Upper lobe of right lung (tissue), 1 donor: ENCODE data around the gene GSTM1. TPM values are rescaled to one million over a fixed set of nuclear protein-coding genes. Genes with fewer than 3 reads are reported as not detected.
"Not testable (repeated sequence)": the region's sequence is repeated elsewhere in the genome, so short reads cannot be mapped to it uniquely, and the experiment has no call there.

Experiments used
- ATAC-seq: fragments of 200-7000 bp; cut with Tn5 transposase; one replicate; pipeline ENCODE4 v1.9.1; 2020; ENCODE audit warnings: mild to moderate bottlenecking, moderate library complexity
- DNase-seq: peaks from one replicate; pipeline ENCODE4 v3.0.0-alpha.2; 2020
- H3K27ac ChIP-seq: fragments of 200-600 bp; one replicate; pipeline ENCODE4 v1.8.0; 2022
- H3K27me3 ChIP-seq: fragments of 200-600 bp; one replicate; pipeline ENCODE4 v1.8.0; 2022; ENCODE audit warnings: mild to moderate bottlenecking
- H3K36me3 ChIP-seq: fragments of 200-600 bp; one replicate; pipeline ENCODE4 v1.8.0; 2022
- H3K4me1 ChIP-seq: fragments of 200-600 bp; one replicate; pipeline ENCODE4 v1.8.0; 2022
- H3K4me3 ChIP-seq: fragments of 200-600 bp; one replicate; pipeline ENCODE4 v1.8.0; 2022; ENCODE audit warnings: mild to moderate bottlenecking
- H3K9me3 ChIP-seq: fragments of 200-600 bp; one replicate; pipeline ENCODE4 v1.8.0; 2022
- intact Hi-C: fragments of 100-400 bp; cut with DNase I; formaldehyde crosslinking; loops from one replicate; pipeline ENCODE4 v1.11.0; 2022
- total RNA-seq: library from RNA; stranded (reverse); fragmentation: NEBNext Ultra II Directional; extraction: Animal tissue kit (Norgen Biotek cat#: 25700); gene quantifications from one replicate; pipeline ENCODE4 v1.2.1, GENCODE V29; 2021
- TF ChIP-seq, protein P1 (sequence below): fragments of 200-600 bp; IDR thresholded peaks from one replicate; pipeline ENCODE4 v1.8.0; 2022; ENCODE audit warnings: antibody characterized with exemption
- donor health status: DM: no; HTN: yes; CAD: no; lungs with severe emphysema.

Gene GSTM1
- total RNA-seq, 1 donor from 2014 or later = not detected

DNA sequence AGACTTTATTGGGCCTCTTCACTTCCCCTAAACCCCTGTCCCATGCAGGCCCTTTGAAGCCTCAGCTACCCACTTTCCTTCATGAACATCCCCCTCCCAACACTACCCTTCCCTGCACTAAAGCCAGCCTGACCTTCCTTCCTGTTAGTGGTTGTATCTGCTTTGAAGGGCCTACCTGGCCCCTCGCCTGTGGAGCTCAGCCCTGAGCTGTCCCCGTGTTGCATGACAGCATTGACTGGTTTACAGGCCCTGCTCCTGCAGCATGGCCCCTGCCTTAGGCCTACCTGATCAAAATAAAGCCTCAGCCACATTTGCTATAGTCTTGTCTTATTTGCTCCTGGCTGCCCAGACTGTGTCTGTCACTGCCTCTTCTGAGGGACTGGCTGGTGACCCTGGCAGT is 26.2 kb upstream of the GSTM1 start:
- no peak overlapping the region for H3K27ac ChIP-seq
- DNase-seq (no peak), ATAC-seq (no peak)
- no peaks in the 10 kb centered on the region for H3K9me3 ChIP-seq
- H3K36me3 ChIP-seq = peaks cover 7% of the 10 kb centered on the region
- H3K4me3 ChIP-seq = no peak overlapping the region
- TF ChIP-seq, protein P1, sequence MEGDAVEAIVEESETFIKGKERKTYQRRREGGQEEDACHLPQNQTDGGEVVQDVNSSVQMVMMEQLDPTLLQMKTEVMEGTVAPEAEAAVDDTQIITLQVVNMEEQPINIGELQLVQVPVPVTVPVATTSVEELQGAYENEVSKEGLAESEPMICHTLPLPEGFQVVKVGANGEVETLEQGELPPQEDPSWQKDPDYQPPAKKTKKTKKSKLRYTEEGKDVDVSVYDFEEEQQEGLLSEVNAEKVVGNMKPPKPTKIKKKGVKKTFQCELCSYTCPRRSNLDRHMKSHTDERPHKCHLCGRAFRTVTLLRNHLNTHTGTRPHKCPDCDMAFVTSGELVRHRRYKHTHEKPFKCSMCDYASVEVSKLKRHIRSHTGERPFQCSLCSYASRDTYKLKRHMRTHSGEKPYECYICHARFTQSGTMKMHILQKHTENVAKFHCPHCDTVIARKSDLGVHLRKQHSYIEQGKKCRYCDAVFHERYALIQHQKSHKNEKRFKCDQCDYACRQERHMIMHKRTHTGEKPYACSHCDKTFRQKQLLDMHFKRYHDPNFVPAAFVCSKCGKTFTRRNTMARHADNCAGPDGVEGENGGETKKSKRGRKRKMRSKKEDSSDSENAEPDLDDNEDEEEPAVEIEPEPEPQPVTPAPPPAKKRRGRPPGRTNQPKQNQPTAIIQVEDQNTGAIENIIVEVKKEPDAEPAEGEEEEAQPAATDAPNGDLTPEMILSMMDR = no peak
- no peaks in the 10 kb centered on the region for H3K27me3 ChIP-seq
- intact Hi-C loops = no loop called here
- peaks cover 3% of the 10 kb centered on the region for H3K4me1 ChIP-seq

DNA sequence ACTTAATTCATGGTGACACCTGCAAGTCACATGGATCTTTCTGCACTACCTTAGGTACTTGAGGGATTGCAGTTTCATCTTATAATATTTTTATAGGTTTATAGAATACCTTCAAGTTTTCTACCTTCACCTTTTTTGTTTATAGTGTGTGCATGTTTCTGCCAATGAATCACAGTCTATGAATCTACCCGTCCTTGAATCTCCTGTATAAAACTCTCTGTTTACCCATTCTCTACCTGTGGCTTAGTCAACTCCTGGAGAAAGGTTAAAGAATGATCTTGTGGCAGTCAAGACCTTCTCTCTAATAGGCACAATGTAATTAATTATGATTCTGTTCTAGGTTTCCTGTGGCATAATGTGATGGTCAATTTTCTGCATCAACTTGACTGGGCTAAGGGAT is 22.9 kb upstream of the GSTM1 start:
- Histone ChIP-seq H3K27me3 (no peaks in the 10 kb centered on the region), H3K4me3 (no peak overlapping the region), H3K36me3 (peaks cover 3% of the 10 kb centered on the region), H3K4me1 (peaks cover 9% of the 10 kb centered on the region), H3K9me3 (no peaks in the 10 kb centered on the region), H3K27ac (no peak overlapping the region)
- no peak for DNase-seq
- ATAC-seq = no peak
- intact Hi-C loops = no loop called here
- TF ChIP-seq, protein P1 = no peak

DNA sequence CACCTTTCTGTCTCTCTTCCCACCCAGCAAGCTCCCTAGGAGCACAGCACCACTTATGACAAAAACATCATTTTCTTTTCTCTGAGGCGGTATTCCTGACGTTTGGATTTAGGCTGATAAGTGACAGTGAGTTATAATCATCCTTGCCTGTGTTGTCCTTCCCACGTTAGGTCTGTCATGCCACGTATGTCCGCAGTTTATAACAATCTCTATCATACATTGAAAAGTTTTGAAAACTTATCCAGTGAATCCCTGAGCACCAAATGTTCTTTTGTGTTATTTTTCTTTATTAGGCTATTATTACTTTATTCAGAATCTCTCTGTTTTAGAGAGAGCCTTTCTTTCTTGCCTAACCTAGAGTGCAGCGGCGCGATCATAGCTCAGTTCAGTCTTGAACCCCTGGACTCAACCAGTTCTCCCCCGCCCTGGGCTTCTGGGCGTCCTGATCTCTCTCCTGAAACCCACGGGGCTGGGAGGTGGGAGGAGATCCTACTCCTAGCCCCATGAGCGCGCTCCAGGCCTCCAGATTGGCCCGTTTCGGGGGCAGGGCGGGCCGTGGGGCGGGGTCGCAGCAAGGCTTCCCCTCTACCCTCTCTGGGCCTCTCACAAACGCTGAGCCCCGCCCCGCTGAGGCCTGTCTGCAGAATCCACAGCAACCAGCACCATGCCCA is 20.0 kb upstream of the GSTM1 start, which contains the start of gene GSTM2:
TSS of gene GSTM2 (plus strand) at position 606 of the 671 bp plus-strand sequence. CDS start at position 665, 59 bp downstream.
- ATAC-seq = peak; percentile 100
- peaks cover 9% of the 10 kb centered on the region for H3K4me1 ChIP-seq
- TF ChIP-seq, protein P1 = no peak
- no peaks in the 10 kb centered on the region for H3K9me3 ChIP-seq
- intact Hi-C loops = no loop called here
- H3K27me3 ChIP-seq = no peaks in the 10 kb centered on the region
- no peak within 1 kb of the TSS for H3K27ac ChIP-seq
- peak within 1 kb of the TSS; percentile 56 for H3K4me3 ChIP-seq
- DNase-seq = peak; percentile 96
- no peaks in the 10 kb centered on the region for H3K36me3 ChIP-seq

DNA sequence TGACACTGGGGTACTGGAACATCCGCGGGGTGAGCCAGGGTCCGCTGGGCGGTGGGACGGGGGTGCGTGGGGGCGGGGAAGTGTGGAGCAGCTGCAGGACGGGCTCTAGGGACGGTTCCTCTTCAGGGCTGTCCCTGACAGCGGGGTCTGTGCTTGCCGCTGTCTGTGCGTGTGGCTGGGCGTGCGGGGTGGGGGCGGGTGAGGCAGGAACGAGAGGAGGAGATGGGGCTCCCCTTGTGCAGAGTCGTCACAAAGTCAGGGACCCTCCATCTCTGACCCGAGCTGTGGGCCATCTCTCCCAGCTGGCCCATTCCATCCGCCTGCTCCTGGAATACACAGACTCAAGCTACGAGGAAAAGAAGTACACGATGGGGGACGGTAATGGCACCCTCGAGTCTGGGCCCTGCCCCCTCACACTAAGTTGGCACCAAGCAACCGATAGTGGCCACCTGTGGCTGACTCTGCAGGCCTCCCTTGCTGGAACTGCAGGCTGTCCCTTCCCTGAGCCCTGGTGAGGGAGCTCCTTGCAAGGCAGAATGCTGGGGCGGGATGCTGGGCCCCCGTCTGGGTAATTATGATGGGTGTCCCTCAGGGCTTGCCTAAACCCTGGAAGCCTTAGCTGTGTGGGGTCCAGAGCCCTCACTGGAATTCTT is 19.4 kb upstream of the GSTM1 start:
- H3K9me3 ChIP-seq = no peaks in the 10 kb centered on the region
- DNase-seq = no peak
- TF ChIP-seq, protein P1 = no peak
- H3K36me3 ChIP-seq = no peaks in the 10 kb centered on the region
- peaks cover 9% of the 10 kb centered on the region for H3K4me1 ChIP-seq
- intact Hi-C loops = no loop called here
- H3K27me3 ChIP-seq = no peaks in the 10 kb centered on the region
- peak; percentile 3 for ATAC-seq
- H3K27ac ChIP-seq = no peak overlapping the region
- peak overlapping the region; percentile 56 for H3K4me3 ChIP-seq

DNA sequence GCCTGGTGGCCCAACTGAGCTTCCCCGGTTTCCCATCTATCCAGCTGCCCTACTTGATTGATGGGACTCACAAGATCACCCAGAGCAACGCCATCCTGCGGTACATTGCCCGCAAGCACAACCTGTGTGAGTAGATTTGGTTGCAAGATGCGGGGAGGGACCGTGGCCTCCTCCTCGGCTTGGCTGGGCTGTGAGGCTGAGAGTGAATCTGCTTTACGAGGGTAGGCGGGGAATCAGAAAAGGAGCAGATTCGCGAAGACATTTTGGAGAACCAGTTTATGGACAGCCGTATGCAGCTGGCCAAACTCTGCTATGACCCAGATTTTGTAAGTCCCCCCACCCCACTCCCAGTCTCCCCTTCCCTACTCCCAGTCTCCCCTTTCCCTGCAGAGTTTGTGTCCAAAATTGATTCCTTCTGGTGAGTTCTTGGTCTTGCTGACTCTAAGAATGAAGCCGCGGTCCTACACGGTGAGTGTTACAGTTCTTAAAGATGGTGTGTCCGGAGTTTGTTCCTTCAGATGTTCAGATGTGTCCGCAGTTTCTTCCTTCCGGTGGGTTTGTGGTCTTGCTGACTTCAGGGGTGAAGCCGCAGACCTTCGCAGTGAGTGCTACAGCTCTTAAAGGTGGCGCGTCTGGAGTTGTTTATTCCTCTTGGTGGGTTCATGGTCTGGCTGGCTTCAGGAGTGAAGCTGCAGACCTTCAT is 18.2 kb upstream of the GSTM1 start:
- H3K4me3 ChIP-seq = no peak overlapping the region
- no peaks in the 10 kb centered on the region for H3K27me3 ChIP-seq
- peaks cover 9% of the 10 kb centered on the region for H3K4me1 ChIP-seq
- ATAC-seq (no peak), DNase-seq (no peak)
- no peak overlapping the region for H3K27ac ChIP-seq
- intact Hi-C loops = no loop called here
- no peaks in the 10 kb centered on the region for H3K36me3 ChIP-seq
- no peaks in the 10 kb centered on the region for H3K9me3 ChIP-seq
- TF ChIP-seq, protein P1 = no peak

DNA sequence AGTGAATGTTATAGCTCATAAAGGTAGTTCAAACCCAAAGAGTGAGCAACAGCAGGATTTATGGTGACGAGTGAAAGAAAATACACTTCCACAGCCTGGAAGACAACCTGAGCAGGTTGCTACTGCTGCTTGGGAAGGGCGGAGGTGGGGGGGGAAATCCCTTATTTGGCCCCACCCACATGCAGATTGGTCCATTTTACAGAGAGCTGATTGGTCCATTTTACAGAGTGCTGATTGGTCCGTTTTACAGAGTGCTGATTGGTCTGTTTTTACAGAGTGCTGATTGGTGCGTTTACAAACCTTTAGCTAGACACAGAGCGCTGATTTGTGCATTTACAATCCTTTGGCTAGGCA is 17.7 kb upstream of the GSTM1 start:
- H3K4me3 ChIP-seq, H3K4me1 ChIP-seq, DNase-seq, ATAC-seq, intact Hi-C loops, H3K9me3 ChIP-seq, H3K27me3 ChIP-seq, H3K36me3 ChIP-seq, H3K27ac ChIP-seq: not testable (repeated sequence)
